ENCODE measurements around the gene BLOC1S4.
A peak's percentile ranks its signal among the peaks of the same experiment; 100 is the strongest.

Gene BLOC1S4

DNA sequence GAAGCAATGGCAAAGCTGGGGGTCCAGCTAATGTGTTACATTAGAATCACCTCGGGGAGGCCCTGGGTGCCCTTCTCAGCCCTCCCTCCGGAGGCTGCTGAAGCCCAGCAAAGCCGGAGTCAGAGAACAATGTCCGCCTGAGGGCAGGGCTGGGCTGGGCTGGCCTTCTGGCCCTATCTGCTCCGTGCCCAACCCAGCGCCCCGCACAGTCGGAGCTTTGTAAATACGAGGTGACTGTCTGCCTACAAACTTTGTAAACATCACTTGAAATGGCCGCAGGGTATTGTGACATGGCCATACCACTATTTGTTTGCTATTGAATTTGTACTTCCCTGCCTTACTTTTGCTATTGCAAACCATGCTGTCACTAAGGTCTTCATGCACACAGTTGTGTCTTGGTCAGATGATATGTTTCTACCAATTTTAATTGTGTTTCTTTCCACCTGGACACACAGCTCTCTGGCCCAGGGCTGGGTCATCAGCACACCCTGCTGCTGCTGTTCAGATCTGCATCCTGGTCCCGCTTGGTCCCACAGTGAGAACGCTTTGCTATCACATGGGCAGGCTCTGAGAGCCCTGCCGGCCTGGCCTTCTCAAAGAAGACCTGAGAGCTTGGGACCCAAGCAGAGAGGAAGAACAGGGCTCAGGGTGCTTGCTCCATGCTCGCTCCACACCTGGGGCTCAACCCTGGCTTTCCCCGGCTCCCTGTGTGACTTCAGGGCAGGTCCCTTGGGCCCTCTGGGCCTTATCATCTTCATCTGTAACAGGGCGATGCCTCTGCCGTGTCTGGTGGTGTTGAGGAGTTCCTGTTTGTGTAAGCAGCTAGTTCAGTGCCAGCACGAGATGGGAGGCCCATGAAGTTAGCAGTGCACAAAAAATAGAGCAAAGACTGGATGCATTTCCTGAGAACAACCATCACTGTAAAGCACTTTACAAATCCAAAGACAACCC lies 20.0 kb upstream of the BLOC1S4 start:
- Histone ChIP-seq H4K8ac (ENCODE audit: low read length) (no peak overlapping the region), H2BK120ac (ENCODE audit: low read depth, low read length) (no peak overlapping the region), H2BK5ac (ENCODE audit: low read depth, low read length, poor library complexity, severe bottlenecking) (no peak overlapping the region), H3K23ac (ENCODE audit: low read length in 2 of 2) (no peak overlapping the region), H3K9me3 (ENCODE audit: control insufficient read depth, low read length) (no peaks in the 10 kb centered on the region), H3K36me3 (ENCODE audit: control insufficient read depth in 1 of 2, insufficient read depth in 2 of 2, low read depth in 1 of 2, low read length in 2 of 2) (peaks cover 4 to 19% of the 10 kb centered on the region in 2 experiments), H3K27me3 (ENCODE audit: control insufficient read depth in 1 of 2, insufficient read depth in 1 of 2, low read length in 2 of 2) (no peaks in the 10 kb centered on the region), H3K14ac (ENCODE audit: low read length in 2 of 2) (no peak overlapping the region), H2BK15ac (ENCODE audit: low read depth, poor library complexity, severe bottlenecking) (peak overlapping the region; percentile 68), H2AK5ac (ENCODE audit: low read length, severe bottlenecking) (no peak overlapping the region), H3K18ac (ENCODE audit: low read depth in 1 of 2, low read length in 2 of 2) (peak overlapping the region; percentile 38 to 63), H3K4ac (ENCODE audit: low read depth in 1 of 2, low read length in 2 of 2) (peak overlapping the region in 1 of 2 experiments; percentile 49), H2BK12ac (ENCODE audit: low read length in 2 of 2) (peak overlapping the region; percentile 12 to 70), H3K27ac (ENCODE audit: low read length, poor library complexity, severe bottlenecking) (no peak overlapping the region), H4K91ac (ENCODE audit: low read length) (peak overlapping the region; percentile 63), H2AFZ (ENCODE audit: low read depth, low read length) (peak overlapping the region; percentile 5), H3K9ac (ENCODE audit: low read length) (no peak overlapping the region), H3K79me1 (replicated peaks; ENCODE audit: low read length, poor library complexity, severe bottlenecking) (peaks cover 25% of the 10 kb centered on the region), H3K4me3 (ENCODE audit: insufficient read depth in 1 of 2, low read depth in 1 of 2, low read length in 2 of 2) (no peak overlapping the region), H3K4me1 (ENCODE audit: control insufficient read depth, insufficient read depth, low read depth, low read length) (peaks cover 5% of the 10 kb centered on the region), H3K4me2 (ENCODE audit: low read length, poor library complexity, severe bottlenecking) (no peak overlapping the region)
- WGBS: 70% methylated on average over 18 of the region's 18 CpGs
- peak; percentile 77 for DNase-seq

GRCh38 chr4:6696611-6697010 lies 19.4 kb upstream of the BLOC1S4 start:
- H3K4ac ChIP-seq (ENCODE audit: low read depth in 1 of 2, low read length in 2 of 2): no peak overlapping the region
- H3K36me3 ChIP-seq (ENCODE audit: control insufficient read depth in 1 of 2, insufficient read depth in 2 of 2, low read depth in 1 of 2, low read length in 2 of 2): peaks cover 4 to 22% of the 10 kb centered on the region in 2 experiments
- H3K4me3 ChIP-seq (ENCODE audit: insufficient read depth in 1 of 2, low read depth in 1 of 2, low read length in 2 of 2): no peak overlapping the region
- H4K8ac ChIP-seq (ENCODE audit: low read length): no peak overlapping the region
- no peak overlapping the region for H2AK5ac ChIP-seq (ENCODE audit: low read length, severe bottlenecking)
- peak overlapping the region in 1 of 2 experiments; percentile 70 for H2BK12ac ChIP-seq (ENCODE audit: low read length in 2 of 2)
- H2BK15ac ChIP-seq (ENCODE audit: low read depth, poor library complexity, severe bottlenecking): no peak overlapping the region
- no peak overlapping the region for H3K23ac ChIP-seq (ENCODE audit: low read length in 2 of 2)
- H3K9me3 ChIP-seq (ENCODE audit: control insufficient read depth, low read length): no peaks in the 10 kb centered on the region
- H3K14ac ChIP-seq (ENCODE audit: low read length in 2 of 2): peak overlapping the region in 1 of 2 experiments; percentile 86
- H3K9ac ChIP-seq (ENCODE audit: low read length): no peak overlapping the region
- H3K4me1 ChIP-seq (ENCODE audit: control insufficient read depth, insufficient read depth, low read depth, low read length): peaks cover 5% of the 10 kb centered on the region
- H2AFZ ChIP-seq (ENCODE audit: low read depth, low read length): no peak overlapping the region
- no peak for DNase-seq
- no peak overlapping the region for H2BK120ac ChIP-seq (ENCODE audit: low read depth, low read length)
- H4K91ac ChIP-seq (ENCODE audit: low read length): no peak overlapping the region
- H3K79me1 ChIP-seq (replicated peaks; ENCODE audit: low read length, poor library complexity, severe bottlenecking): peaks cover 28% of the 10 kb centered on the region
- H3K4me2 ChIP-seq (ENCODE audit: low read length, poor library complexity, severe bottlenecking): no peak overlapping the region
- H3K18ac ChIP-seq (ENCODE audit: low read depth in 1 of 2, low read length in 2 of 2): peak overlapping the region in 1 of 2 experiments; percentile 74
- WGBS: 95% methylated on average over 8 of the region's 8 CpGs
- no peak overlapping the region for H3K27ac ChIP-seq (ENCODE audit: low read length, poor library complexity, severe bottlenecking)
- no peaks in the 10 kb centered on the region for H3K27me3 ChIP-seq (ENCODE audit: control insufficient read depth in 1 of 2, insufficient read depth in 1 of 2, low read length in 2 of 2)
- no peak overlapping the region for H2BK5ac ChIP-seq (ENCODE audit: low read depth, low read length, poor library complexity, severe bottlenecking)

DNA sequence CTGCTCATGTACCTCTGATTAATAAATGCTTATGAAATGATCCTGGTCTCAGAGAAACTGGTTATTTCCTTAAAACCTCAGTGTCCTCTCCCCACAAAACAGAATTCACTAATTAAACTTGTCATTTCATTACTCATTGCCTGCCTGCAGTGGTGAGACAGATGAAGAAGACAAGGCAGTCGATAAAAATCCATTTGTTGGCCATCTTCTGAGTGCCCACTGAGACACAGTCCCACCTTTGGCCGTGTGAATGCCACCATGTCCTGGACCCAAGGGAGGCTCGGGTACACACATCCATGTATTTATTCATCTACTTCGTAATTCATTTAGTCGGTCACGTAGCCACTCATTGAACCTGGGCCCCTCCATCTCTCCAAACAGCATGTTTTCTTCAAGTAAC lies 18.8 kb upstream of the BLOC1S4 start:
- no peak overlapping the region for H4K8ac ChIP-seq (ENCODE audit: low read length)
- no peak overlapping the region for H3K18ac ChIP-seq (ENCODE audit: low read depth in 1 of 2, low read length in 2 of 2)
- H3K14ac ChIP-seq (ENCODE audit: low read length in 2 of 2): no peak overlapping the region
- no peaks in the 10 kb centered on the region for H3K27me3 ChIP-seq (ENCODE audit: control insufficient read depth in 1 of 2, insufficient read depth in 1 of 2, low read length in 2 of 2)
- H3K4ac ChIP-seq (ENCODE audit: low read depth in 1 of 2, low read length in 2 of 2): no peak overlapping the region
- H3K27ac ChIP-seq (ENCODE audit: low read length, poor library complexity, severe bottlenecking): no peak overlapping the region
- no peak overlapping the region for H2BK5ac ChIP-seq (ENCODE audit: low read depth, low read length, poor library complexity, severe bottlenecking)
- no peak overlapping the region for H3K4me3 ChIP-seq (ENCODE audit: insufficient read depth in 1 of 2, low read depth in 1 of 2, low read length in 2 of 2)
- H3K9ac ChIP-seq (ENCODE audit: low read length): no peak overlapping the region
- no peak overlapping the region for H4K91ac ChIP-seq (ENCODE audit: low read length)
- no peak overlapping the region for H3K23ac ChIP-seq (ENCODE audit: low read length in 2 of 2)
- H2BK120ac ChIP-seq (ENCODE audit: low read depth, low read length): no peak overlapping the region
- H3K4me1 ChIP-seq (ENCODE audit: control insufficient read depth, insufficient read depth, low read depth, low read length): peaks cover 4% of the 10 kb centered on the region
- H3K36me3 ChIP-seq (ENCODE audit: control insufficient read depth in 1 of 2, insufficient read depth in 2 of 2, low read depth in 1 of 2, low read length in 2 of 2): peaks cover 4 to 24% of the 10 kb centered on the region in 2 experiments
- no peak overlapping the region for H2AK5ac ChIP-seq (ENCODE audit: low read length, severe bottlenecking)
- WGBS: 97% methylated on average over 6 of the region's 6 CpGs
- H3K9me3 ChIP-seq (ENCODE audit: control insufficient read depth, low read length): no peaks in the 10 kb centered on the region
- no peak overlapping the region for H2AFZ ChIP-seq (ENCODE audit: low read depth, low read length)
- H2BK15ac ChIP-seq (ENCODE audit: low read depth, poor library complexity, severe bottlenecking): no peak overlapping the region
- H3K4me2 ChIP-seq (ENCODE audit: low read length, poor library complexity, severe bottlenecking): no peak overlapping the region
- H3K79me1 ChIP-seq (replicated peaks; ENCODE audit: low read length, poor library complexity, severe bottlenecking): peaks cover 29% of the 10 kb centered on the region
- DNase-seq: no peak
- no peak overlapping the region for H2BK12ac ChIP-seq (ENCODE audit: low read length in 2 of 2)

DNA sequence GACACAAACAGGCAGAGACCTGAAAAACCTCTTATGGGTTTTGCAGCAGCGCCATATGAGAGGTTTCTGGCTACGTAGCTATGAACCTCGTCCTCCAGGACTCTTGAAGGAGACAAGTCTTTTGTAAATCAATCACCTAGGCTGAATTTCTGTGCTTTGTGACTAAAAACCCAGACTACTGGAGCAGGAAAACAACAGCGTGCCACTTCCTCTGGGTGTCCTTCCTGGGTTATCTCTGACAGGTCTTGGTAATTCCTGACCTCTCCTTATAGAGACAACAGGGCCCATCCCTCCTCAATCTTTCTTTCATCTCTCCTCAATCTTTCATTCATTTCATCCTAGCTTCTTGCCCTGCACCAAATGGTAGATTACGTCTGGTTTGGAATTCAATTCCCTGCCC lies 16.6 kb upstream of the BLOC1S4 start:
- Histone ChIP-seq H3K9ac (ENCODE audit: low read length) (no peak overlapping the region), H4K8ac (ENCODE audit: low read length) (no peak overlapping the region), H3K4me3 (ENCODE audit: insufficient read depth in 1 of 2, low read depth in 1 of 2, low read length in 2 of 2) (no peak overlapping the region), H3K79me1 (replicated peaks; ENCODE audit: low read length, poor library complexity, severe bottlenecking) (peaks cover 35% of the 10 kb centered on the region), H2AFZ (ENCODE audit: low read depth, low read length) (no peak overlapping the region), H2BK15ac (ENCODE audit: low read depth, poor library complexity, severe bottlenecking) (no peak overlapping the region), H3K27ac (ENCODE audit: low read length, poor library complexity, severe bottlenecking) (no peak overlapping the region), H3K27me3 (ENCODE audit: control insufficient read depth in 1 of 2, insufficient read depth in 1 of 2, low read length in 2 of 2) (no peaks in the 10 kb centered on the region), H2BK12ac (ENCODE audit: low read length in 2 of 2) (no peak overlapping the region), H2AK5ac (ENCODE audit: low read length, severe bottlenecking) (no peak overlapping the region), H3K36me3 (ENCODE audit: control insufficient read depth in 1 of 2, insufficient read depth in 2 of 2, low read depth in 1 of 2, low read length in 2 of 2) (peaks cover 13 to 25% of the 10 kb centered on the region in 2 experiments), H3K4me1 (ENCODE audit: control insufficient read depth, insufficient read depth, low read depth, low read length) (peaks cover under 1% of the 10 kb centered on the region), H3K4me2 (ENCODE audit: low read length, poor library complexity, severe bottlenecking) (no peak overlapping the region), H2BK5ac (ENCODE audit: low read depth, low read length, poor library complexity, severe bottlenecking) (no peak overlapping the region), H3K23ac (ENCODE audit: low read length in 2 of 2) (no peak overlapping the region), H2BK120ac (ENCODE audit: low read depth, low read length) (no peak overlapping the region), H3K14ac (ENCODE audit: low read length in 2 of 2) (no peak overlapping the region), H3K9me3 (ENCODE audit: control insufficient read depth, low read length) (peaks cover 8% of the 10 kb centered on the region), H3K18ac (ENCODE audit: low read depth in 1 of 2, low read length in 2 of 2) (no peak overlapping the region), H4K91ac (ENCODE audit: low read length) (no peak overlapping the region), H3K4ac (ENCODE audit: low read depth in 1 of 2, low read length in 2 of 2) (no peak overlapping the region)
- DNase-seq: no peak
- WGBS: 88% methylated on average over 5 of the region's 5 CpGs

Measured in mesenchymal stem cell (in vitro differentiated cells and primary cell).